WTC11 (cell line): ENCODE results near the gene RGS17. TPM values are rescaled to one million over a fixed set of nuclear protein-coding genes. Genes with fewer than 3 reads are reported as not detected.
A peak's percentile ranks its signal among the peaks of the same experiment; 100 is the strongest.

Source experiments
- ATAC-seq: fragments of 200-7000 bp; cut with Tn5 transposase; 2 replicates; pipeline ENCODE4 v1.10.0; 2021; ENCODE audit warnings: mild to moderate bottlenecking, moderate library complexity
- CTCF ChIA-PET: fragments of 300-600 bp; sonication (Branson Sonifier 250); formaldehyde crosslinking; loops from one replicate; lab custom pipeline; 2021; ENCODE audit warnings: antibody characterized with exemption; lab: Charles Lee
- POLR2A ChIA-PET: fragments of 350-600 bp; sonication (Branson Sonifier 250); formaldehyde crosslinking; loops from one replicate; lab custom pipeline; 2021; ENCODE audit warnings: antibody characterized with exemption; lab: Charles Lee
- DNase-seq: peaks from one replicate; pipeline ENCODE4 v3.0.0; 2021; ENCODE audit warnings: low spot score
- H3K27ac Mint-ChIP-seq: 2 replicates; pipeline ENCODE4 v1.8.0; 2021; ENCODE audit warnings: mixed read lengths
- H3K27me3 Mint-ChIP-seq: 2 replicates; pipeline ENCODE4 v1.8.0; 2021; ENCODE audit warnings: low read depth, mild to moderate bottlenecking, moderate library complexity, mixed read lengths
- H3K36me3 Mint-ChIP-seq: 2 replicates; pipeline ENCODE4 v1.8.0; 2021; ENCODE audit warnings: mixed read lengths
- H3K4me1 Mint-ChIP-seq: 2 replicates; pipeline ENCODE4 v1.8.0; 2022; ENCODE audit warnings: mixed read lengths
- H3K4me3 Mint-ChIP-seq: 2 replicates; pipeline ENCODE4 v1.8.0; 2021; ENCODE audit warnings: mild to moderate bottlenecking, moderate library complexity, mixed read lengths
- H3K9me3 Mint-ChIP-seq: 2 replicates; pipeline ENCODE4 v1.8.0; 2021; ENCODE audit warnings: mixed read lengths
- EMX1 ChIP-seq: fragments of 250-450 bp; sonication (Bioruptor Pico); IDR thresholded peaks from 2 replicates; pipeline ENCODE4 v1.8.0; 2021; ENCODE audit warnings: mild to moderate bottlenecking
- HMGA2 ChIP-seq: fragments of 250-450 bp; sonication (Bioruptor Pico); IDR thresholded peaks from 2 replicates; pipeline ENCODE4 v1.4.0; 2021; ENCODE audit warnings: mild to moderate bottlenecking, moderate library complexity
- IRF2 ChIP-seq: sonication (generic); formaldehyde crosslinking; IDR thresholded peaks from 2 replicates; pipeline ENCODE4 v1.8.0; 2022; ENCODE audit warnings: low read depth, missing genetic modification reagents, borderline replicate concordance
- NFYB ChIP-seq: sonication (generic); formaldehyde crosslinking; conservative IDR thresholded peaks from 2 replicates; pipeline ENCODE4 v1.8.0; 2022; ENCODE audit warnings: low read depth, missing genetic modification reagents
- OVOL2 ChIP-seq: fragments of 250-450 bp; sonication (Bioruptor Pico); IDR thresholded peaks from 2 replicates; pipeline ENCODE4 v1.9.0; 2021; ENCODE audit warnings: mild to moderate bottlenecking, borderline replicate concordance
- PRRX2 ChIP-seq: fragments of 250-450 bp; sonication (Bioruptor Pico); IDR thresholded peaks from 2 replicates; pipeline ENCODE4 v1.8.0; 2021; ENCODE audit warnings: mild to moderate bottlenecking
- SMAD4 ChIP-seq: sonication (generic); formaldehyde crosslinking; IDR thresholded peaks from 2 replicates; pipeline ENCODE4 v1.8.0; 2022; ENCODE audit warnings: mild to moderate bottlenecking, missing genetic modification reagents
- TP53 ChIP-seq: sonication (generic); formaldehyde crosslinking; IDR thresholded peaks from 2 replicates; pipeline ENCODE4 v1.8.1; 2023; ENCODE audit warnings: mild to moderate bottlenecking, missing genetic modification reagents
- ZNF232 ChIP-seq: sonication (generic); formaldehyde crosslinking; IDR thresholded peaks from 2 replicates; pipeline ENCODE4 v1.8.0; 2022; ENCODE audit warnings: mild to moderate bottlenecking, missing genetic modification reagents
- ZNF416 ChIP-seq: fragments of 250-450 bp; sonication (Bioruptor Pico); IDR thresholded peaks from 2 replicates; pipeline ENCODE4 v1.9.0; 2021; ENCODE audit warnings: mild to moderate bottlenecking, inconsistent platforms
- total RNA-seq: library from RNA; stranded (reverse); gene quantifications from 3 replicates; pipeline ENCODE4 v1.2.3, GENCODE V29; 2021
- TF ChIP-seq, protein P1 (sequence below): fragments of 250-450 bp; sonication (Bioruptor Pico); IDR thresholded peaks from 2 replicates; pipeline ENCODE4 v1.9.0; 2021; ENCODE audit warnings: mild to moderate bottlenecking
- TF ChIP-seq, protein P2 (sequence below): sonication (generic); formaldehyde crosslinking; conservative IDR thresholded peaks from 2 replicates; pipeline ENCODE4 v1.8.1; 2023; ENCODE audit warnings: mild to moderate bottlenecking, low read depth, missing genetic modification reagents, moderate library complexity
- TF ChIP-seq, protein P3 (sequence below): sonication (generic); formaldehyde crosslinking; IDR thresholded peaks from 2 replicates; pipeline ENCODE4 v1.8.1; 2023; ENCODE audit warnings: mild to moderate bottlenecking, missing genetic modification reagents
- TF ChIP-seq, protein P4 (sequence below): sonication (generic); formaldehyde crosslinking; IDR thresholded peaks from 2 replicates; pipeline ENCODE4 v1.8.0; 2023; ENCODE audit warnings: missing genetic modification reagents, mild to moderate bottlenecking, borderline replicate concordance
- TF ChIP-seq, protein P5 (sequence below): sonication (generic); formaldehyde crosslinking; IDR thresholded peaks from 2 replicates; pipeline ENCODE4 v1.8.0; 2023; ENCODE audit warnings: missing genetic modification reagents
- TF ChIP-seq, protein P6 (sequence below): sonication (generic); formaldehyde crosslinking; IDR thresholded peaks from 2 replicates; pipeline ENCODE4 v1.8.1; 2023; ENCODE audit warnings: mild to moderate bottlenecking, moderate library complexity, missing genetic modification reagents
- TF ChIP-seq, protein P7 (sequence below): sonication (generic); formaldehyde crosslinking; IDR thresholded peaks from 2 replicates; pipeline ENCODE4 v1.8.1; 2022; ENCODE audit warnings: low read depth, mild to moderate bottlenecking, moderate library complexity, missing genetic modification reagents, borderline replicate concordance
- TF ChIP-seq, protein P8 (sequence below): sonication (generic); formaldehyde crosslinking; IDR thresholded peaks from 2 replicates; pipeline ENCODE4 v1.8.0; 2023; ENCODE audit warnings: mild to moderate bottlenecking, missing genetic modification reagents

RGS17 gene
- total RNA-seq, 1 experiment from 2014 or later, result 9.3 TPM

DNA sequence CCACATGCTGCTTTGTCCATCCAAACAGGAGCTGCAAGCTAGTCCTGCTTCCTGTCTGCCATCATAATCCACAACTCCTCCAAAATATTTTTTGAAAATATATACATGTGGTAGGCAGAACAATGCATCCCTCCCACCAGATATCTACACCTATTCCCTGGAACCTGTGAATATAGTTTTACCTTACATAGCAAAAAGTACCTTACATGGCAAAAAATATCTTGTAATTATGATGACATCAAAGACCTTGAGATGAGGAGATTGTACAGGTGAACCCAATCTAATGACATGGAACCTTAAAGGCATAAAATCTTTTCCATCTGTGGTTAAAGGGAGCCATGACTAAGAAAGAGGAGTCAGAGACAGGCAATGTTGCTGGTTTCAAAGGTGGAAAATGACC is 15.3 kb upstream of the RGS17 start:
- H3K4me1 Mint-ChIP-seq, result 0 out of 2 replicates have a peak, but pooled peaks cover 3% of the 10 kb centered on the region
- ChIA-PET POLR2A (no interaction called here), CTCF (interaction anchor here (0.9 kb wide), 1 partner anchor 15 kb away, joined by 3 read pairs; the partner anchor contains the start of gene RGS17)
- no peak overlapping the region for H3K27ac Mint-ChIP-seq
- TF ChIP-seq, protein P1, sequence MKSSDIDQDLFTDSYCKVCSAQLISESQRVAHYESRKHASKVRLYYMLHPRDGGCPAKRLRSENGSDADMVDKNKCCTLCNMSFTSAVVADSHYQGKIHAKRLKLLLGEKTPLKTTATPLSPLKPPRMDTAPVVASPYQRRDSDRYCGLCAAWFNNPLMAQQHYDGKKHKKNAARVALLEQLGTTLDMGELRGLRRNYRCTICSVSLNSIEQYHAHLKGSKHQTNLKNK (CRISPR knock-in tag), result no peak
- TF ChIP-seq EMX1, result no peak
- no peak for TF ChIP-seq OVOL2 (CRISPR knock-in tag)
- TF ChIP-seq, protein P2, sequence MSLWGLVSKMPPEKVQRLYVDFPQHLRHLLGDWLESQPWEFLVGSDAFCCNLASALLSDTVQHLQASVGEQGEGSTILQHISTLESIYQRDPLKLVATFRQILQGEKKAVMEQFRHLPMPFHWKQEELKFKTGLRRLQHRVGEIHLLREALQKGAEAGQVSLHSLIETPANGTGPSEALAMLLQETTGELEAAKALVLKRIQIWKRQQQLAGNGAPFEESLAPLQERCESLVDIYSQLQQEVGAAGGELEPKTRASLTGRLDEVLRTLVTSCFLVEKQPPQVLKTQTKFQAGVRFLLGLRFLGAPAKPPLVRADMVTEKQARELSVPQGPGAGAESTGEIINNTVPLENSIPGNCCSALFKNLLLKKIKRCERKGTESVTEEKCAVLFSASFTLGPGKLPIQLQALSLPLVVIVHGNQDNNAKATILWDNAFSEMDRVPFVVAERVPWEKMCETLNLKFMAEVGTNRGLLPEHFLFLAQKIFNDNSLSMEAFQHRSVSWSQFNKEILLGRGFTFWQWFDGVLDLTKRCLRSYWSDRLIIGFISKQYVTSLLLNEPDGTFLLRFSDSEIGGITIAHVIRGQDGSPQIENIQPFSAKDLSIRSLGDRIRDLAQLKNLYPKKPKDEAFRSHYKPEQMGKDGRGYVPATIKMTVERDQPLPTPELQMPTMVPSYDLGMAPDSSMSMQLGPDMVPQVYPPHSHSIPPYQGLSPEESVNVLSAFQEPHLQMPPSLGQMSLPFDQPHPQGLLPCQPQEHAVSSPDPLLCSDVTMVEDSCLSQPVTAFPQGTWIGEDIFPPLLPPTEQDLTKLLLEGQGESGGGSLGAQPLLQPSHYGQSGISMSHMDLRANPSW (CRISPR knock-in tag), result no peak
- TF ChIP-seq ZNF232, result no peak
- TF ChIP-seq, protein P3, sequence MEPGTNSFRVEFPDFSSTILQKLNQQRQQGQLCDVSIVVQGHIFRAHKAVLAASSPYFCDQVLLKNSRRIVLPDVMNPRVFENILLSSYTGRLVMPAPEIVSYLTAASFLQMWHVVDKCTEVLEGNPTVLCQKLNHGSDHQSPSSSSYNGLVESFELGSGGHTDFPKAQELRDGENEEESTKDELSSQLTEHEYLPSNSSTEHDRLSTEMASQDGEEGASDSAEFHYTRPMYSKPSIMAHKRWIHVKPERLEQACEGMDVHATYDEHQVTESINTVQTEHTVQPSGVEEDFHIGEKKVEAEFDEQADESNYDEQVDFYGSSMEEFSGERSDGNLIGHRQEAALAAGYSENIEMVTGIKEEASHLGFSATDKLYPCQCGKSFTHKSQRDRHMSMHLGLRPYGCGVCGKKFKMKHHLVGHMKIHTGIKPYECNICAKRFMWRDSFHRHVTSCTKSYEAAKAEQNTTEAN (CRISPR knock-in tag), result no peak
- no peak for TF ChIP-seq ZNF416 (CRISPR knock-in tag)
- TF ChIP-seq HMGA2 (CRISPR knock-in tag), result no peak
- no peak for TF ChIP-seq TP53 (CRISPR knock-in tag)
- TF ChIP-seq PRRX2 (CRISPR knock-in tag), result no peak
- TF ChIP-seq, protein P4, sequence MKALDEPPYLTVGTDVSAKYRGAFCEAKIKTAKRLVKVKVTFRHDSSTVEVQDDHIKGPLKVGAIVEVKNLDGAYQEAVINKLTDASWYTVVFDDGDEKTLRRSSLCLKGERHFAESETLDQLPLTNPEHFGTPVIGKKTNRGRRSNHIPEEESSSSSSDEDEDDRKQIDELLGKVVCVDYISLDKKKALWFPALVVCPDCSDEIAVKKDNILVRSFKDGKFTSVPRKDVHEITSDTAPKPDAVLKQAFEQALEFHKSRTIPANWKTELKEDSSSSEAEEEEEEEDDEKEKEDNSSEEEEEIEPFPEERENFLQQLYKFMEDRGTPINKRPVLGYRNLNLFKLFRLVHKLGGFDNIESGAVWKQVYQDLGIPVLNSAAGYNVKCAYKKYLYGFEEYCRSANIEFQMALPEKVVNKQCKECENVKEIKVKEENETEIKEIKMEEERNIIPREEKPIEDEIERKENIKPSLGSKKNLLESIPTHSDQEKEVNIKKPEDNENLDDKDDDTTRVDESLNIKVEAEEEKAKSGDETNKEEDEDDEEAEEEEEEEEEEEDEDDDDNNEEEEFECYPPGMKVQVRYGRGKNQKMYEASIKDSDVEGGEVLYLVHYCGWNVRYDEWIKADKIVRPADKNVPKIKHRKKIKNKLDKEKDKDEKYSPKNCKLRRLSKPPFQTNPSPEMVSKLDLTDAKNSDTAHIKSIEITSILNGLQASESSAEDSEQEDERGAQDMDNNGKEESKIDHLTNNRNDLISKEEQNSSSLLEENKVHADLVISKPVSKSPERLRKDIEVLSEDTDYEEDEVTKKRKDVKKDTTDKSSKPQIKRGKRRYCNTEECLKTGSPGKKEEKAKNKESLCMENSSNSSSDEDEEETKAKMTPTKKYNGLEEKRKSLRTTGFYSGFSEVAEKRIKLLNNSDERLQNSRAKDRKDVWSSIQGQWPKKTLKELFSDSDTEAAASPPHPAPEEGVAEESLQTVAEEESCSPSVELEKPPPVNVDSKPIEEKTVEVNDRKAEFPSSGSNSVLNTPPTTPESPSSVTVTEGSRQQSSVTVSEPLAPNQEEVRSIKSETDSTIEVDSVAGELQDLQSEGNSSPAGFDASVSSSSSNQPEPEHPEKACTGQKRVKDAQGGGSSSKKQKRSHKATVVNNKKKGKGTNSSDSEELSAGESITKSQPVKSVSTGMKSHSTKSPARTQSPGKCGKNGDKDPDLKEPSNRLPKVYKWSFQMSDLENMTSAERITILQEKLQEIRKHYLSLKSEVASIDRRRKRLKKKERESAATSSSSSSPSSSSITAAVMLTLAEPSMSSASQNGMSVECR (CRISPR knock-in tag), result no peak
- TF ChIP-seq SMAD4 (CRISPR knock-in tag), result no peak
- TF ChIP-seq NFYB (CRISPR knock-in tag), result no peak
- TF ChIP-seq, all 79 proteins: peak for 0
- no peaks in the 10 kb centered on the region for H3K27me3 Mint-ChIP-seq
- ATAC-seq, result no peak
- DNase-seq, result no peak
- no peaks in the 10 kb centered on the region for H3K36me3 Mint-ChIP-seq
- peaks cover 7% of the 10 kb centered on the region; the same call in 1 of the 2 replicates for H3K9me3 Mint-ChIP-seq
- no peak overlapping the region for H3K4me3 Mint-ChIP-seq

DNA sequence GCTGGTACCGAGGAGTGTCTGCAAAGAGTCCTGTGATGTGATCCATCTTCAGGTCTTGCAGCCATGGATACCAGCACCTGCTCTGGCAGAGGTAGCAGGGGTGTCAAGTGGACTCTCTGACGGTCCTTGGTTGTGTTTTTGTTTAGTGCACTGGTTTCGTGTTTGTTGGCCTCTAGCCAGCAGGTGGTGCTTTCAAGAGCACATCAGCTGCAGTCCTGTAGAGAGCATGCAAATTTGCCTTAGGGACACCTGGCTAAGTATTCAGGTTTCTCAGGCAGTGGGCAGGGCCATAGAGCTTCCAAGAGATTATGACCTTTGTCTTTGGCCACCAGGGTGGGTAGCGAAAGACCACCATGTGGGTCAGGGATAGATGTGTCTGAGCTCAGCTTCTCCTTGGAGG is 14.5 kb upstream of the RGS17 start:
- Mint-ChIP-seq H3K27me3 (no peaks in the 10 kb centered on the region), H3K36me3 (no peaks in the 10 kb centered on the region), H3K4me1 (0 out of 2 replicates have a peak, but pooled peaks cover 3% of the 10 kb centered on the region), H3K9me3 (peaks cover 7% of the 10 kb centered on the region; the same call in 1 of the 2 replicates), H3K27ac (no peak overlapping the region), H3K4me3 (no peak overlapping the region)
- ChIA-PET CTCF (no interaction called here), POLR2A (interaction anchor here (0.6 kb wide), 1 partner anchor 9 kb away, joined by 5 read pairs; no protein-coding TSS in a partner anchor)
- TF ChIP-seq TP53 (CRISPR knock-in tag) (no peak), OVOL2 (CRISPR knock-in tag) (no peak), IRF2 (CRISPR knock-in tag) (no peak)
- TF ChIP-seq, protein P5, sequence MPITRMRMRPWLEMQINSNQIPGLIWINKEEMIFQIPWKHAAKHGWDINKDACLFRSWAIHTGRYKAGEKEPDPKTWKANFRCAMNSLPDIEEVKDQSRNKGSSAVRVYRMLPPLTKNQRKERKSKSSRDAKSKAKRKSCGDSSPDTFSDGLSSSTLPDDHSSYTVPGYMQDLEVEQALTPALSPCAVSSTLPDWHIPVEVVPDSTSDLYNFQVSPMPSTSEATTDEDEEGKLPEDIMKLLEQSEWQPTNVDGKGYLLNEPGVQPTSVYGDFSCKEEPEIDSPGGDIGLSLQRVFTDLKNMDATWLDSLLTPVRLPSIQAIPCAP (CRISPR knock-in tag), result no peak
- TF ChIP-seq, protein P6, sequence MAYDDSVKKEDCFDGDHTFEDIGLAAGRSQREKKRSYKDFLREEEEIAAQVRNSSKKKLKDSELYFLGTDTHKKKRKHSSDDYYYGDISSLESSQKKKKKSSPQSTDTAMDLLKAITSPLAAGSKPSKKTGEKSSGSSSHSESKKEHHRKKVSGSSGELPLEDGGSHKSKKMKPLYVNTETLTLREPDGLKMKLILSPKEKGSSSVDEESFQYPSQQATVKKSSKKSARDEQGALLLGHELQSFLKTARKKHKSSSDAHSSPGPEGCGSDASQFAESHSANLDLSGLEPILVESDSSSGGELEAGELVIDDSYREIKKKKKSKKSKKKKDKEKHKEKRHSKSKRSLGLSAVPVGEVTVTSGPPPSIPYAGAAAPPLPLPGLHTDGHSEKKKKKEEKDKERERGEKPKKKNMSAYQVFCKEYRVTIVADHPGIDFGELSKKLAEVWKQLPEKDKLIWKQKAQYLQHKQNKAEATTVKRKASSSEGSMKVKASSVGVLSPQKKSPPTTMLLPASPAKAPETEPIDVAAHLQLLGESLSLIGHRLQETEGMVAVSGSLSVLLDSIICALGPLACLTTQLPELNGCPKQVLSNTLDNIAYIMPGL (CRISPR knock-in tag), result no peak
- TF ChIP-seq, protein P7, sequence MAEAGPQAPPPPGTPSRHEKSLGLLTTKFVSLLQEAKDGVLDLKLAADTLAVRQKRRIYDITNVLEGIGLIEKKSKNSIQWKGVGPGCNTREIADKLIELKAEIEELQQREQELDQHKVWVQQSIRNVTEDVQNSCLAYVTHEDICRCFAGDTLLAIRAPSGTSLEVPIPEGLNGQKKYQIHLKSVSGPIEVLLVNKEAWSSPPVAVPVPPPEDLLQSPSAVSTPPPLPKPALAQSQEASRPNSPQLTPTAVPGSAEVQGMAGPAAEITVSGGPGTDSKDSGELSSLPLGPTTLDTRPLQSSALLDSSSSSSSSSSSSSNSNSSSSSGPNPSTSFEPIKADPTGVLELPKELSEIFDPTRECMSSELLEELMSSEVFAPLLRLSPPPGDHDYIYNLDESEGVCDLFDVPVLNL (CRISPR knock-in tag), result no peak
- TF ChIP-seq, protein P8, sequence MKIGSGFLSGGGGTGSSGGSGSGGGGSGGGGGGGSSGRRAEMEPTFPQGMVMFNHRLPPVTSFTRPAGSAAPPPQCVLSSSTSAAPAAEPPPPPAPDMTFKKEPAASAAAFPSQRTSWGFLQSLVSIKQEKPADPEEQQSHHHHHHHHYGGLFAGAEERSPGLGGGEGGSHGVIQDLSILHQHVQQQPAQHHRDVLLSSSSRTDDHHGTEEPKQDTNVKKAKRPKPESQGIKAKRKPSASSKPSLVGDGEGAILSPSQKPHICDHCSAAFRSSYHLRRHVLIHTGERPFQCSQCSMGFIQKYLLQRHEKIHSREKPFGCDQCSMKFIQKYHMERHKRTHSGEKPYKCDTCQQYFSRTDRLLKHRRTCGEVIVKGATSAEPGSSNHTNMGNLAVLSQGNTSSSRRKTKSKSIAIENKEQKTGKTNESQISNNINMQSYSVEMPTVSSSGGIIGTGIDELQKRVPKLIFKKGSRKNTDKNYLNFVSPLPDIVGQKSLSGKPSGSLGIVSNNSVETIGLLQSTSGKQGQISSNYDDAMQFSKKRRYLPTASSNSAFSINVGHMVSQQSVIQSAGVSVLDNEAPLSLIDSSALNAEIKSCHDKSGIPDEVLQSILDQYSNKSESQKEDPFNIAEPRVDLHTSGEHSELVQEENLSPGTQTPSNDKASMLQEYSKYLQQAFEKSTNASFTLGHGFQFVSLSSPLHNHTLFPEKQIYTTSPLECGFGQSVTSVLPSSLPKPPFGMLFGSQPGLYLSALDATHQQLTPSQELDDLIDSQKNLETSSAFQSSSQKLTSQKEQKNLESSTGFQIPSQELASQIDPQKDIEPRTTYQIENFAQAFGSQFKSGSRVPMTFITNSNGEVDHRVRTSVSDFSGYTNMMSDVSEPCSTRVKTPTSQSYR (CRISPR knock-in tag), result no peak
- no peak for DNase-seq
- peak; percentile 69 for ATAC-seq
